OCI-LY3 (cell line): ENCODE measurements around the gene NUMBL.

Experiments used
- CTCF ChIP-seq: fragments of 200-600, 300-600 bp; sonication (generic); IDR thresholded peaks from 2 replicates; pipeline ENCODE4 v1.5.1; 2014; ENCODE audit warnings: antibody characterized with exemption, low read length, low read depth
- EZH2phosphoT487 ChIP-seq: fragments of 200-600 bp; shearing (Covaris generic); IDR thresholded peaks from 2 replicates; pipeline ENCODE4 v1.6.1; 2018; ENCODE audit warnings: antibody characterized with exemption, mixed run types, low read depth

GRCh38 chr19:40621283-40621682, 69.2 kb downstream of the NUMBL start:
- TF ChIP-seq CTCF (no peak), EZH2phosphoT487 (no peak)
